NCI-H748 (cell line): ENCODE data around the gene ASB8.

Experiments used
- DNase-seq: peaks from one replicate; lab custom pipeline; 2025; ENCODE audit not compliant: unreplicated experiment; lab: John Stamatoyannopoulos, UW

The ASB8 gene, protein sequence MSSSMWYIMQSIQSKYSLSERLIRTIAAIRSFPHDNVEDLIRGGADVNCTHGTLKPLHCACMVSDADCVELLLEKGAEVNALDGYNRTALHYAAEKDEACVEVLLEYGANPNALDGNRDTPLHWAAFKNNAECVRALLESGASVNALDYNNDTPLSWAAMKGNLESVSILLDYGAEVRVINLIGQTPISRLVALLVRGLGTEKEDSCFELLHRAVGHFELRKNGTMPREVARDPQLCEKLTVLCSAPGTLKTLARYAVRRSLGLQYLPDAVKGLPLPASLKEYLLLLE

DNA sequence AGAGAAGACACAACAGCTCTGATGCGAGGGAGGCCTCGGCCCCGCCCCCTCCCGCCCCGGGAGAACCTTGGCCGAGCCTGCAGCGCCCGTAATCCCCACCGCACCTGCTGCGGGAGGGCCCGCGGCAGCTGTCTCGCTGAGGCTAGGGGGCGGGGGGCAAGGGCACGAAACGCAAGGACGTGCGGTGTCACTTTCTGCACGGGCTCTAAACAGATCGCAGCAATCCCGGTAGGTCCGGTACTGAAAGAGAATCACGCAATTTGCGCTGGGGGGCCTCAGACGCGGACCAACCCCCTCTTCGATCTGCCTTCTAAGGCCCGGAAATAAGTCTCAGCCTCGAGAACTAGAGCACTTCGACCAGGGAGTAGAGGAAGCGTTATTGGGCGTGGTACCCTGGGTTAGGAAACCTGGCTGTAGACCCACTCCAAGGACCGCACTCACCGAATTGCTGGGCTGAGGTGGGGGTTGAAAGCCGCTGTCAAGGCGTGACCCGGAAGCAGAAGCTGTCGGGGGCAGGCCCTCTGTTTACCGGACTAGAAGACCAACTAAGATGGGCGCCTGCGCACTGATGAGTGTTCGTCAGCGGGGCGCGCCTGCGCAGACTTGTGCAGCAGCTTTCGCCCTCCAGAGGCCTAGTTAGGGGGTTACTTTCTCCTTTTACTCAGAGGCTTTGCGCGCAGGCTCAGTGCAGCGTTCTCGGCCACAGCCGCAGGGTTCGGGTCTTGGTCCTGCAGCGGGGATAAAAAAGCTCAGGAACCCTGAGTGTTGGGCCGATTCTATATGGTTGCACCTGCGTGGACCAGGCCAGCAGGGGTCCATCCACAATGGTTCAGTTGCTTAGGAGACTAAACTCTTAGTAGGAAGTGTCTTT lies at the start of gene ASB8:
Gene ASB8 (minus strand): TSS at position 498 of the 871 bp plus-strand sequence. CDS start 4,019 bp downstream, outside the sequence.
- peak; percentile 98 for DNase-seq

DNA sequence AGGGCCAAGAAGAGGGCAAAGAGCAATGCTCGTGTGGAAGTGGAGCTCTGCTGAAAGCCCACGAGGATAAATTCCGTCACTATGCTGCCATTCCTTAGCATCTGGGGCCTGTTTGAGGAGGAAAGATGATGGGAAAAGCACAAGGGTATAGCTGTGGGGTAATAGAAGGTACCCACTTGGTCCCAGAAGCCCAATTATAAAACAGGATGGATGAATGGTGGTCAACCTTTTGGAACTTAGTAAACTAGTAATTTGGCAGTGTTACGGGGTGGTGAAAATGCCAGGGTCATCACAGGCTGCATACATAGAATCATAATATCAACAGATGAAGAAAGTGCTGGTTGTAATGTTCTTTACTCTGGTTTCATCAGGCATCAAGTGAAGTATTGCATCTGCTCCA lies 45.9 kb upstream of the ASB8 start, which contains the start of gene OR10AD1:
Gene OR10AD1 (minus strand): TSS at position 101 of the 400 bp plus-strand sequence. CDS start 0 bp downstream, at position 101.
- DNase-seq = no peak

DNA sequence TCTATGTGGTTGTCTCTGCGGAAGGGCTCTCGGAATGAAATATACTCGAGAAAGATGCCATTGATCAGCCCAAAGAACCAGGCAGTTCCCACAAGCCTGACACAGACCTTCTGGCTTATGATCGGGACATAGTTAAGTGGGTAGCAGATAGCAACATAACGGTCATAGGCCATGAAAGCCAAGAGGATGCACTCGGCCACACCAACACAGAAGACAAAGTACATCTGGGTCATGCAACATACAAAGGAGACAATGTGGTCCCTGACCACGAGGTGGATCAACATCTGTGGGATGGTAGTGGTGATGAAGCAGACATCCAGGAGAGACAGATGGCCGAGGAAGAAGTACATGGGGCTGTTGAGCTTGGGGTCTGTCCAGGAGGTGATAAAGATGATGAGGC lies 45.5 kb upstream of the ASB8 start:
- no peak for DNase-seq

DNA sequence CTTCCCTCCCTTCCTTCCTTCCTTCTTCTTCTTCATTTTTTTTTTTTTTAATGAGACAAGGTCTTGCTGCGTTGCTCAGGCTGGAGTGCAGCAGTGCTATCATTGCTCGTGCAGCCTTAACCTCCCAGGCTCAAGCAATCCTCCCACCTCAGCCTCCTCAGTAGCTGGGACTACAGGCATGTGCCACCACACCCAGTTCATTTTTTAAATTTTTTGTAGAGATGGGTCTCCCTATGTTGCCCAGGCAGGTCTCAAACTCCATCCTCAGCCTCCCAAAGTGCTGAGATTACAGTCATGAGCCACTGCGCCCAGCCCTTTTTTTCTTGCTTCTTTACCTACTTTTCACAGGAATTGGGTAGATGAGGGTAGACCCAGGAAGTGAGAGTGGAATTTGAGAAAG lies 44.2 kb upstream of the ASB8 start:
- no peak for DNase-seq

DNA sequence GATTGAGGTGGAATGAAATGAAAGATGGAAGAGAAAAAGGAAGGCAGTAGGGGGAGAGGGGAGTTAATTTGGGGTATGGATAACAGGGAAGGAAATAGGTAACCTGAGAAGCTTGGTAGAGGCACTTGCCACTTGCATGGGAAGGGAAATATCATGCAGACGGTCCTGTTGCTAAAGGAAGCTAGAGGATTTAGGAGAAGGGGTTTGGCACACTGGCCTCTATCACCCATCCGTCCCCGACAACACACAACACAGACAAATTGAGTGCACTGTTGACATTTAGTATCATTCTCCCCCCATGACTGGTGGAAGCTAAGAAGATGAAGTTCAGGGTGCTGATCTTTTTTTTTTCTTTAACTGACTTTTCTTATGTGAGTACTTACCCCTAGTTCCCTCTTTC lies 43.8 kb upstream of the ASB8 start:
- no peak for DNase-seq

DNA sequence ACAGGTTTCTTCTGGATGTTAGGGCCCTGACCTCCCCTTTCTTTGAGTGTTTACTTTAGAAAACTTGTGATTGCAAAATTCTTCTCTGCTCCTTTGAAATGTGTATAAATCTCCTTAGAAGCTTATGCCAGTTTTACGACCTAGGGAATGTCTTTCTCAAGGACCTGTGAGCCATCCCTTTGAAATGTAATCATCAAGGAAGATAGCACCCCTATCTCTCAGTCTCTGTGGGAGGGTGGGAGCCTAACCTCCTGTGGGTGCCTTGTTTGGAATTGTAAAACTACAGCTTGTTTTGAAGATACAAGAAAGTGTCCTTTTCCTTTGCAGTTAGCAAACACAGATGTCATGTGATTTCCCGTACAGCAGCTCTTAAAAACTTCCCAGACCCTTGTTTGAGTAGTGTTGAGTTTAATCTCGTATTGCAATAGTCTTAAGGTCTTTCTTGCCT lies 42.5 kb upstream of the ASB8 start:
- no peak for DNase-seq

DNA sequence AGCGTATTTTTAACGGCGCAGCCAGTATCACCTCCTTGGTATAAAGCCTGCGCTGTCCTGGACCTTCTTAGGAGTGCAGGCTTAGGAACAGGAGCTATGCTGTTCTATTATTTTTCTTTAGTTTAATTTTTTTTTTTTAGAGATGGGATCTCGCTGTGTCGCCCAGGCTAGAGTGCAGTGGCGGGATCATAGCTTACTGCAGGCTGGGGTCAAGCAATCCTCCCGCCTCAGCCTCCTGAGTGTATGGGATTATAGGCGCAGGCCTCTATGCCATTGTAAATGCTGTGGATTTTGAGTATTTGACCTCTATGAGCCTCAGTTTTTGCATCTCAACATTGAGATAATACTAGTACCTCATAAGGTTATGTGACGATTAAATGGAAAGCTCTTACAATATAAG lies 41.7 kb upstream of the ASB8 start:
- no peak for DNase-seq

DNA sequence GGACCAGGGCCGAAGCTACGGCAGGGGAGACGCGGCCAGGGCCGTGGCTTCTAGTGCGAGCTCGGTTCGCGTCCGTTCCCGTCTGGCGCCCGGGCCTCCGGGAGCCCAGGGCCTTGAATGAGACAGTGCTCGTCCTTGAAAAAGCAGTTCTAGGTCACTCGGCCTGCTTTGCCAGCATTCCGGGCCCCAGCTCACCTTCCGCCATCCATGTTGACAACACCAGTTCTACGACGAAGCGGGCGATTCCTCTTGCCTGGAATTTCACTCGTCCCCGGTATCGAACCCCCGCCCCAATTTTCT lies 41.3 kb upstream of the ASB8 start:
- no peak for DNase-seq

DNA sequence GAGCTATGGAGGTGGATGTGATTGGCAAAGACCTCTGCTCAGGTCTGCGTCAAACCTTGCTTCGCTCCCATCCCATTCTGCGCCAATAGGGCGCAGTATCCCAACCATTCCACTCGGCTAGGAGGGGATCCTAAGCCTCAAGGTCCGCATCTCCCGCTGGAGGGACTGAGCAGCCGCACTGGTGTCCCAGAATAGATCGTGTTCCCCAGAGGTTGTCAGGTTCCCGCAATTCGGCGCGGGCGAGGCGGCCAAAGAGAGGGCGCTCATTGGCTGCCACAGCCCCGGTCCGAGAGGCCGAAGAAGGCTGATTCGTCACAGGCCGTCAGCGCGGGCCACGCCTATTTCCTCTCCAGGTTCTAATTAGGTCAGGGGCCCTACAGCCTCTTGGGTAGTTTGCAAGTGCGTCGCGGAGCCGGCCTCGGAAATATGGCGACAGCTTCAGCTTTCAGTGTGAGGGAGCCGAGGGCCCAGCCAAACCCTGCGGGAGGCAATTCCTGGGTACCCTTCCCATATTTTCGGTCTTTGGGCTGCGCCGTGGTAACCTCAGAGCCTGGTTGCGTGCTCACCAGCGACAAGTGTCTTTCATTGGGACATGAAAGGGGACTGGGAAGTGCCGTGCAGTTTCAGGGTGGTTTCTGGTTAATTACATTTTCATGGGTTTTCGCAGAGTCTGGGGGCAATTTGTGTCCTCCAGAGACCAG lies 40.8 kb upstream of the ASB8 start:
- peak; percentile 97 for DNase-seq

DNA sequence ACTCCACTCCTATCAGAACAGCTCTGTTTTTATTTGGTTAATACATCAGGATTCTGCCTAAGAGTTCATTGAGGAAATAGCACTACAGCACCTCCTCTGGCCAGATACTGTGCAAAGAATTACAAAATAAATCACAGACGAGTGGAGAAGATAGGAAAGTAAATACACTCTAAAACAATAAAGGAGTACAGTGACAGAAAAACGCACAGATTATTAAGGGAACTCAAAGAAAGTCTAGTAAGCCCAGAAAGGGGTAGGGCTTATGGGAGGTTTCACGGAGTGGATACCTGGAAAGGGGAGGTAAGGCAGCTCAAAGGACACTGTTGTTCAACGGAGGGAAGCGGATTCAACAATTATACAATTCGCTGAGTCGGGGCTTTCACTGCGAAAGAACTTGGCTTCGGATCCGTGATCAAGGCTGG lies 40.2 kb upstream of the ASB8 start:
- peak; percentile 70 for DNase-seq

DNA sequence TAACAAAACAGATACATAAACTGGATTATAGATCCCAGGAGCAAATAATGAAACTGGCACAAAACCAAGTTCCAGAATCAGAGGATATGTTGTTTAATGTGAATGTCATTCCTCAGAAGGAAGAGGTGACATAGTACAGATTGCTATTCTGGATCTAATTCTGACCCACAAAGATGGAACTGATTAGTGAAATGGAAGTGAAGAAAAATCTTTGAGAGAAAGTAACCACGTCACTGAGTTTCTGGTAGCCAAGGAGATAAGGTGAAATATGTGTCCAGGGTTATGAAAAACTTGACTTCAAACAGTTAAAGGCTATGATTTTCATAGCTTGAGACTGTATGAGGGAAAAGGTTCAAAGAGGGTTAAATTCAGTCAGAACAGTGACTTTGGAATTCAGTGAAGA lies 37.5 kb upstream of the ASB8 start:
- no peak for DNase-seq

DNA sequence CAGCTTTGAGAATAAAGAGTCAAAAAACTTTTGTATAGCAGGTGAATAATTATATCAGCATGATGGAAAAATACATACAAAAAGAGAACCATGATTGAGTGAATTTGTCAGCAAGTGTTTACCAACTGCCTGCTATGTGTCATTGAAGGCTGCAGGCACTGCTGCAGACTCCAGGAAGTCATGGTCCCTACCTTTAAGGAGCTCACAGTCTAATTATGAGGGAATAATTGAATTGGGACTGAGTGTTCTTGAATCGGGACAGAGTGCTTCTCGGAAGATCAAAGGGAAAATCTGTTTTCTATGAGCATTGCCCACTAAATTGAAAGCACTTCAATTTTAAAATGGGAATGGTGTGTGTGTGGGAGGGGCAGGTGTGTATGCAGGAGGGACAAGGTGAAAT lies 36.3 kb upstream of the ASB8 start:
- DNase-seq = no peak

DNA sequence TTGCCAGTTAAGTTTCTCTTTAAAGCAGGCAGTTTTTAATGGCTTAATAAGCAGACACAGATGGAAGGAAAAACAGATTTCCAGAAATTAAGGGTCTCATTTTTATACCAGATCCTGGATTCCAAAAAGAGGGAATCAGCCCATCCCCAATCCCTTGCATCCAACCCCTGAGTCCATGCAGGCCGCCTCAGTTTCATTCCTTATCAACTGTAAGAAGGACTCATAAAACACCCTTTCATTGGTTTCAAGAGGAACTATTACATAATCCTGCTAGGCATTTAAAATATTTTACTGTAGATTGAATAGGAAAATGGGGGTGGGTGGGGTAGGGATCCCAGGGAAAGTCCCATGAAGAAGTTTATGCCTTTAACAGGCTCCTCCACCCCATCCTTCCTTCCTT lies 35.5 kb upstream of the ASB8 start:
- DNase-seq = no peak

DNA sequence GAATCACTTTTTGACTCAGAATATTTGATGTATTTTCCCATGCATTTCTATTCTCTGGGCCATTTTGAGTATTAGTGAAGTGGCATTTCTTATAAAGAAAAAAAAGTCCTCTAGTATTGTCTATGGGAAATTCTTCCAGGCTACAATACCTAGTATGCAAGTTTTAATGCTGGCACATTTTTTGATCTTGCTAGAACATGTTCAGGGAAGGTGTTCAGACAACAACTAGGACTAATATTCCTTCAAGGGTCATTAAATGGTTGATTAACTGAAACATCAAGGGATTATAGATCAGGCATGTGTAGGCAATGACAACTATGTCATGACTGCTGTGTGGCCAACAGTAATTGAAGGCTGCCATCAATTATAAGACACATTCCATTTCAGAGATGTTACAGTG lies 33.8 kb upstream of the ASB8 start:
- DNase-seq = no peak

DNA sequence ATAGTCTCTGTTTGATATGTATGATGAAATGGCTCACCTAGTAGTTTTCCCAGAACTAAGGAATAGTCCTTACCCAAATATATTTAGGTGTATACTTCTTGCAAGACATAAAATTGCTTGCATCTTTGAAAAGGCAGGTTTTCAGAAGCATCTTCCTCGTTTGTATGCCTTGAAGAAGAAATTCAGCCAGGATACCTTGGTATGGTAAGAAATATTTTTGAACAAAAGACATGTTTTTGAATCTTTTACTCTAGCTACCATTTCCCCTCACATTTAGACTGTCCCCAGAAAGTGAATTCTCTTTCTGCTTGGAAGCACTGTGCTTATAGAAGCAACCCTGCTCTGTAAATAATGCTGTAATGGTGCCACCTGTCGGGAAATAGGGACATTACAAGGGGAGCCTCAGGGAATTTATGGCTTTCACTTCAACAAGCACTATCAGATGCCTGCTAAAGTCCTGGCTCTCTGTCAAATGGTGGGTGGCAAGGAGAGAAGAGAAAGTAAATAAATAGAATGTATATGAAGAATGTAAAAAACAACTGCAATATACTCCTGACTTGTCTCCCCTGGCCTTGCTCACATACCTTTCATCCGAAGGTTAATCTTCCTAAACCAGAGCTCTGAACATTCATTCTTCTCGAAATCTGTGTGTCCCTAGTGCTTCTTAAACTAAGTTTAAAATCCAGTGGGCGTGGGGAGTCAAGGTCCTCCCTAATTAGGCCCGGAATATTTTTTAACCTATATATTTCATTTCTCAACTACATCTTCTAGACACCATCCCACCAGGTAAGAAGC lies 32.2 kb upstream of the ASB8 start:
- DNase-seq = peak; percentile 66

DNA sequence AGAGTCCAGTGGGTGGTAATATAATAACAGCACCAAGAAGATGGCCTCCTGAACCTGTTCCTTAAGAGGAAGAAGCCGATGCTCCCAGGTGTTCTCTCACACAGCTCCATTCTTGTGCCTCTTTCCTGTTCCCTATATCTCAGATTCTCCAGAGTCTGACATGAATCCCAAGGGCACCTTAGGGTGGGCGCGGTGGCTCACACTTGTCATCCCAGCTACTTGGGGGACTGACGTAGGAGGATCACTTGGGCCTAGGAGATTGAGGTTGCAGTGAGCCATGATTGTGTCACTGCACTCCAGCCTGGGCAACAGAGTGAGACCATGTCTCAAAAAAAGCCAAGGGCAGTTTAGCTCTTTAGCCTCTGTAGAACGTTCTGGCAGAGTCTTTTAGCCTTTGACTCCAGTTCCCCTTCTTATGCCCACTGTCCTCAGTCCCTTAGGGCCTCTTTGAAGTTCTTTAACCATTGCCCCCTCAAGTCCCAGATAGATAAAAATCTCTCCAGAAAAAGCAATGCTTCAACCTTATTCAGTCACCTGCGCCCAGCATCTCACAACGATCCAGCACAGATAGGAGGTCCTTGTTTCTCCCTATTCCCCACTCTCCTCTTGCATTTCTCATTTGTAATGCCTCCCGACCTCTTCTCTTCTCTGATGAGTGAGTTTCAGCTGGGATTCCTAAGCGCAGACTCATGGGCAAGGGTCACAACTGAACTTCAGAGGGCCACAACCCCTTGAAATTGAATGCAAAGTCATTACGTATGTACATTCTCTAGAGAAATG lies 30.8 kb upstream of the ASB8 start:
- DNase-seq = no peak

DNA sequence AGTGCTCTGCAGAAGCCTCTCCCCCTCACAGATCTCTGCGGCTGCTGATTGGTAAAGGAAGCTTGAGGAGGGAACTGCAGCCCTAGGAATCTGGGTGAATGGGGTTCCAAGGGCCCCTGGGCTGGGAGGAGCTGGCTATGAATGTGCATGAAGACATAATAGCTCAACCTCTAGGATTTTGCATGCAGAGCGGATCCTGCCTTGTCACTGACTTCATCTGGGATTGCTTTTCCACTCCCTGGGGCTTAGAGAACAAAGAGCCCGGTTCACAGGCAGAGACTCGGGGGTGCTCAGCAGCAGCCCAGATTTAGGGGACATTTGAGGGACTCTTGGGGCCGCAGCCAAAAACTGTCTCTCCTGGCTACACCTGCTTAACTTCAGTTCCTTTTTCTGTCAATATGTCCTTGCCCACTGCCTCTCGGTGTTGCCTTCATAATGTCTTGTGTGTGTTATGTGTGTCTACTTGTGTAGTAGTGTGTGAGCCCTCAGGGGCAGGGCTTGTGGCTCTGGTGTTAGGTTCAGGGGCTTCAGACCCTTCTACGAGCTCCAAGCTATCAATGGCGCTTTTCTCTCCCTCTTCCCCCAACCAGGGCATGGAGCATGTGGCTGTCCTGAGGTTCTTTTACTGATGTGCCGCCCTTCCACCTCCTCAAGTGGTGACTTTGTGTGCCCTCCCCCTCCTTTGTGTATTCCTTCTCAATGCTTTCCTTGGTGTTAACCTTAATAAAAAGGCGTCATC lies 28.0 kb upstream of the ASB8 start:
- DNase-seq = no peak

DNA sequence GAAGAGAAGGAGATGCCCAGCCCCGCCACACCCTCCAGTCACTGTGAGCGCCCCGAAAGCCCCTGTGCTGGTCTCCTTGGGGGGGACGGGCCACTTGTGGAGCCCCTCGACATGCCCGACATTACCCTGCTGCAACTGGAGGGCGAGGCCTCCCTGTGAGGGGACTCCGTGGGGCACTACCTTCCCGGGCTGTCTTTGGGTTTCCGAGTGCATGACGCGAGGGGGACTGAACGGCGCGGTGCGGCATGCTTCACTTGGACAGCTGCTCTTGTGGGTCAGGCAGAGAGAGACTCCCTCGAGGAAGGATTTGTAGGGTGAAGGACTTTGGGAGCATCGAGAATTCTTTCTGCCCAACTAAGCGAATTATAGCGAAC lies 27.2 kb upstream of the ASB8 start:
- no peak for DNase-seq

DNA sequence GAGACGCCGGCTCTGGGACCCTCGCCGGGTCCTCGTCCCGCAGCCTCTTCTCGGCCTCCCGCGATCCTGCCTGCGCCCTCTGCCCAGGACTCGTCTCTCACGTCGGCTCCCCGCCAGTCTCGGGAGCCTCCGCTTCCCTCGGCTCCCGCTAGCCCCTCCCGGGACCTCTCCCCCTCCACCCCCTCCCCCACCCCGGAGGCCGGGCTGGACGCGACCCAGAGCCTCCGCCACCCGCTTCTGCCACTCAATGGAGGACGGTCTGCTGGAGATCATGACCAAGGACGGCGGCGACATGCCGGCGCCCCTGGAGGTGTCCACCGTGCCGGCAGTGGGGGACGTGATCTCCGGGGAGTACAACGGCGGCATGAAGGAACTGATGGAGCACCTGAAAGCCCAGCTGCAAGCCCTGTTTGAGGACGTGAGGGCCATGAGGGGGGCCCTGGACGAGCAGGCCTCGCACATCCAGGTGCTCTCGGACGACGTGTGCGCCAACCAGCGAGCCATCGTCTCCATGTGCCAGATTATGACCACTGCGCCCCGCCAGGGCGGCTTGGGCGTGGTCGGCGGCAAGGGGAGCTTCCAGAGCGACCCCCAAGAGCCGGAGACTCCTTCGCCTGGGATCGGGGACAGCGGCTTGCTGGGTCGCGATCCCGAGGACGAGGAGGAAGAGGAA lies 26.7 kb upstream of the ASB8 start:
- peak; percentile 59 for DNase-seq
